Right lobe of liver (tissue), 4 donors: ENCODE measurements around the gene KRT72.

Source experiments
- CTCF ChIP-seq, 4 donors: fragments of 200-600 bp in 3 of 4; fragments of 450-650 bp in 1 of 4; IDR thresholded peaks; one replicate each; pipeline versions ENCODE4 v1.5.1 to v1.8.0; 2016 to 2022; ENCODE audit warnings: antibody characterized with exemption in 4 of 4, mild to moderate bottlenecking in 2 of 4
- POLR2A ChIP-seq: fragments of 450-650 bp; IDR thresholded peaks from one replicate; pipeline ENCODE4 v1.6.1; 2017; ENCODE audit warnings: antibody characterized with exemption, mild to moderate bottlenecking
- donor health status: DM: no; HTN: no; CAD: no.
- donor health status: DM: no; HTN: no; CAD: no.
- donor health status: DM: no; HTN: yes; CAD: no.

- no peak for TF ChIP-seq POLR2A
- no peak for TF ChIP-seq CTCF (IDR thresholded peaks at IDR 0.05)
These were observed 17.6 kb upstream of the KRT72 start for GRCh38 chr12:52618866-52619265.
